ENCODE measurements around the gene HELZ.
"Not testable (repeated sequence)": the region's sequence is repeated elsewhere in the genome, so short reads cannot be mapped to it uniquely, and the experiment has no call there.

HELZ gene

DNA sequence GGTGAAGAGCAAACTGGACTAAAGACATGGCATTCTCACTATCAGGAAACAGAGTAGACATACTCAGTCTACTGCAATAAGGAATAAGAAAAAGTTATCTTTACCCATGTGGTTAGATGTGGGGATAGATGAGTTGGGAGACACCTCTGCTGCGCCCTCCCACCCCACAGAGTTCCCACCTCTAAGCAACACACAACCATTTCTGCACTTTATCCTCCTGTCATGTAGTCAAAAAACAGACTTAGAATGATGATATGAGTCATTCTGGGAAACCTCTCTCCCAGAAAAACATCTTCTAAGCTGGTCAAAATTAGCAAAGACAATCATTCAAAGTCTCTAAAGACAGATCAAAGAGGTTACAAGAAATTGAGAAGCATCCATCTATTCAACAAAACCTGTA is 105.7 kb downstream of the HELZ start:
- DNase-seq: no peak

DNA sequence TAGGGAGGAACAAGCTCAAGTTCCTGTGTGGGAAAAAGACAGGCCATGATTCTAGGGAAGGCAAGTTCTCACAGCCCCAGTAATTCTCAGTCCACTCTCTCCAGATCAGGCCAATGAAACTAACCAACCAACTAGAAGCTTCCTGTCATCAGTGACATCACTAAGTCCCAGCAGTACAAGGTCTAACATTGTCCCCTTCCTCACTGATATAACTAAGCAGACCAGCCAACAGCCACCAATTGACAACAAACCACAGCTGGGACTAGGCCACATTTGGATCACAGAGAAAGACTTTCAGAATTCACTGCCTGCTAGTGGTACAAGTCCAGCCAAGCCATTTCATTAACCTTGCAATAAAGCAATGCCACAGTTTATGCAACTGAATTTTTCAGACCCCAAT is 106.6 kb downstream of the HELZ start:
- no peak for DNase-seq

DNA sequence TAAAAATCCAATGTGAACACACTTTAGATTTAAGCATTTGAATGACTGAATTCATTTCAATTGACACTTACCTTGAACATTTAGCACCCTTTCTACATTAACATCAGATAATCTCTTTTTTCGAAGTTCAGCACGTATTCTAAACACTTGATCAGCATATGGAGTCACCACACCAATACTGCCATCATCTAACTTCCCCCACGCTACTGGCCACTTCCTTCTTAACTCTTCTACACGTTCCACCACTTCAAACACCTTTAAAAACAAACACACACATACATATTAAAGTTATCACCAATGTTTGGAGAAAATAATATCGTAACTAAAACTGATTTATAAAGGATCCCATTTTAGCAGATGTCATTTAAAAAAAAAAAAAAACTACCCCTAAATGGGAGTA is 107.1 kb downstream of the HELZ start:
- no peak for DNase-seq

DNA sequence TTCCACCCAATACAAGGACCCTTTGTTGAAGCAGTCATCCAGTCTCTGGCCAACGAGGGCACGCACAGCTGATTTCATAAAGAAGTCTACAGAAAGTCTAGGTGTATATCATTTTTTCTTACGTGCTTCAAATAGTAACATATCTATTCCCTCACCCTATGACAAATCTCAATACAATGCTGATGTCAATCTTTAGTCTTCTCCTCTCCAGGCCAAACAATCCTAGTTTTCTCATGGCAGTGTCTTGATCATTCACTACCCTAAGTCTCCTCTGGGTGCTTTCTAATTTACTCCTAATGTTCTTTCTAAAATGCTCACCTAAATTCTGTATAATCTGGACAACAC is 108.0 kb downstream of the HELZ start:
- no peak for DNase-seq

DNA sequence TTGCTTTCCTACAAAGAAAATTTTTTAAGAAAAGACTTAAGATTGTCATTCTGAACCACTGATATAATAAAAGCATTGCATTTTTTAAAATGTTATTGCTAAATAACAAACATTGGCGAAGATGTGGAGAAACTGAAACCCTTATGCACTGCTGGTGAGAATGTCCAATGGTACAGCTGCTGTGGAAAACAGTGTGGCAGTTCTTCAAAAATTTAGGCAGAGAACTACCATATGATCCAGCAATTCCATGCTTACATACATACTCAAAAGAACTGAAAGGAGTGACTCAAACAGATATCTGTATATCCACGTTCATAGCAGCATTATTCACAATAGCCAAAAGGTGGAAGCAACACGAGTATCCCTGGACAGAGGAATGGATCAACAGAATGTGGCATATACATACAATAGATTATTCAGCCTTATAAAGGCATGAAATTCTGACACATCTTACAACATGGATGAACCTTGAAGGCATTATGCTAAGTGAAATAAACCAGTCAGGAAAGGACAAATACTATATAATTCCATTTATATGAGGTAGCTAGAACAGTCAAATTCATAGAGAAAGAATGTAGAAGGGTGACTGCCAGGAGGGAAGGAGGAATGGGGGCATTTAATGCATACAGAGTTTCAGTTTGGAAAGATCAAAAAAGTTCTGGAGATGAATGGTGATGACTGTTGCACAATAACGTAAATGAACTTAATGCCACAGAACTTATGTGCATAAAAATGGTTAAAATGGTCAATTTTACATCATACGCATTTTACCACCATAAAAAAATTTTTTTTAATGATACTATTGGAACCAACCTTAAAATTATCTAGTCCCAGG is 108.6 kb downstream of the HELZ start:
- no peak for DNase-seq

DNA sequence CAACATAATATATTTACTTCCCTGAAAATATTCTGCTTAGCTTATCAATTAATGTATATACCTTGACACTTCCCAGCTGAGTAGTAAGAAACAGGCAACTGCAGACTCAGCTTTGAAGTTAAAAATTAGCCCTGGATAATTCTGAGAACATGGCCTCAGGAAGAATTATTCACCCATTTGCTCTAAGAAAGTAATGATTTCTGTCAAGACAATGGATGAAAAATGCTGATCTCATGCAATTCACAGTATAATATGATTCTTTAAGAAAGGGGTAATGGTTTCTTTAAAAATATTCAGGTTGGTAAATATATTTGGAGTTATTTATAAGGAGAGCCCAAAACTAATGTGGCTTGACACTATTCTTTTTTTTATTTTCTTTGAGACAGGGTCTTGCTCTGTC is 111.8 kb downstream of the HELZ start:
- no peak for DNase-seq

DNA sequence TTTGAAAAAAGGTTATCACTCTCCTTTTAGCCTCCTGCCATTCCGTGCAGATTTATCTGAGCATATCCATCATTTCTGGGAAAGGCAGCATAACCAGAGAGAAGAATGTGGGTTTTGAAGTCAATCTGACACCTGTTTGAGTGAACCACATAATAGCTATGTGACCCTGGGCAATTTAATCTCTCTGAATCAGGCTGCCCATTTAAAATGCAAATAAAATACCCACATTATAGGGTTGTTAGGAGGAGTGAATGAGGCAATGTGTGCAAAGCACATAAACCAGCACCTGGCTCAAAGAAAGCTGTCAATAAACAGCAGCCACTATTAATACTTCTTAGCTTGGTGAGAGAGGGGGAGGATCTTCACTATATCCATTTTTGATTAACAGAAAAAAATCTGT is 112.6 kb downstream of the HELZ start:
- DNase-seq: no peak

DNA sequence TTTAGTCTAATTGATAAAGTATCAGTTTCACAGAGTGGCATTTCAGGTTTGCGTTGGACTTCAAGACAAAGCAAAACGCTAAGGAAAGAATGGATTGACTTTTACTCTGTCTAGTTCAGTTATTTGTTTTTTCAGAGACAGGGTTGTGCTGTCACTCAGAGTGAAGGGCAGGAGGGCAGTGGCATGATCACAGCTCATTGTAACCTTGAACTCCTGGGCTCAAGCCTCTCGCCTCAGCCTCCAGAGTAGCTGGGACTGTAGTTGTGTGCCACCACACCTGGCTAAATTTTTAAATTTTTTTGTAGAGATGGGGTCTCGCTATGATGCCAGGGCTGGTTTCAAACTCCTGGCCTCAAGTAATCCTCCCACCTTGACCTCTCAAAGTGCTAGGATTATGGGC is 114.2 kb downstream of the HELZ start:
- no peak for DNase-seq

DNA sequence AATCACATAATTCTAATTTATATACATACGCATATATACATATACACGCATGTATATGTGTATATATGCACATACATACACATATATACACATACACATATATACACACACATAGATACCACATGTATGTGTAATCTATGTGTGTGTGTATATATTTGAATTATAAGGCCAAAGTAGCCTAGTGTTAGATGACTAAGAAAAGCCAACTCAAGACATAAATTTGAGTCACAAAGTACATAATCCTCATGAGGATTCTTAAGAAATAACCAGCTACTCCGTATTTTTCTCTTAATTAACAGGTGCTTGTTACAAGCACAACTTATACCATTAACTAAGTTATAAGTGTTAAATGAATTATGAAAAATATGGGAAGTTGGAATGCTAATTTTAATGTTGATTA is 115.7 kb downstream of the HELZ start:
- no peak for DNase-seq

DNA sequence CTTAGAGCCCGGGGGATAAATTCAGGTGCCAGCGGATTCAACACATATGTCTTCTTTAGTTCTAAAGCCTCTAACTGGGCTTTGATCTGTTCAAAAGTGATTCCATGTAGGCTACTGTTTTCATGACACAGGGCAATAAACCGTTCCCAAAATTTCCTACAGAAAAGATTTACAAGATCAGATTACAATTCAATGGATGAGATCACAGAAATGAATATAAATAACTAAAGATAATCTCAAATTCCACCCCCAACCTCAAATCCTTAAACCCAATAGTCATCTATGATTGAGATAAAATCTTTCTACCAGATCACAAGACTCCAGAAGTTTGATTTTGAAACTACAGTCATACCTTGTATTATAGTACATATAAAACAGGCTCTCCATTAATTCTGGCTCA is 116.3 kb downstream of the HELZ start:
- DNase-seq: no peak

DNA sequence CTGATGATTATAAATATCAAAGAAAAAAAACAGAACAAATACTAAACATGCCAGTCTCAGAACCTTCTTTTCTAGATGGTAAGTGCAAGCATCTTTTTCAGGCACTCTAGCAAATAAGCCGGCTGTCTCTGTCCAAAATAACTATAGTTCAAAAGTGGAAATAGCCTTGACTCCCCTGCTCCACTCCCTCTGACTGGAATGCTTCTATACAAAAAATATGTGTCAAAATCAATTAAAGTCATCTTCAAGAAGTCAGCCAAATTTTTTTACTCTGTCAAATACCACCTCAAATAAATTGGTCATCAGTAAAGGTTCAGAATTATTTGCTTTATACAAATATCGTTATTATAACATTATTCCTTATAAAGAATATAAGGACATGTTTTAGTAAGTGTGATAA is 117.1 kb downstream of the HELZ start:
- DNase-seq: no peak

DNA sequence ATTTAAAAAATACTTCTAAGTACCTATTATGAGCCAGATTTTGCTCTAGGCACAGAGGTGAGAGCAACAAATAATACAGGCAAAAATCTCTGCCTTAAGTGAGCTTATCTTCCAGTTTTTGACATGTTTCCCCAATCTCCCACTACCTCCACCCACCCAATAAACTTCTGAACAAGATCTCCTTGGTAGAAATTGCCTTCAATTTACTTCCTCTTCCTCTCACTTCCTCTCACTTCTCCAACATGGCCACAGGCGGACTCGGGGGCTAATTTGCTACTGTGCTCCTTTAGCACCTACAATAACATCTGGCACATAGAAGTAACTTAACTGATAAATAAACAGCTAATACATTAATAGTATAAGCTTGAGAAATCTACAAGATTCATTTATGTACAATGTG is 118.0 kb downstream of the HELZ start:
- no peak for DNase-seq

DNA sequence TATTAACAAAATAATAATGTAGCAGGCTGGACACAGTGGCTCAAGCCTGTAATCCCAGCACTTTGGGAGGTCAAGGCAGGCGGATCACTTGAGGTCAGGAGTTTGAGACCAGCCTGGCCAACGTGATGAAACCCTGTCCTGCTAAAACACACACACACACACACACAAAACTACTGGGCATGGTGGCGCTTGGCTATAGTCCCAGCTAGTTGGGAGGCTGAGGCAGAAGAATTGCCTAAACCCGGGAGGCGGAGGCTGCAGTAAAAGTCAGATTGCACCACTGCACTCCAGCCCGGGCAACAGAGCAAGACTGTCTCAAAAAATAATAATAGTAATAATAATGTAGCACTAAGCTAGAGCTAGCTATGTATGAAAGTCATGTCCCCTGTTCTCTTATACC is 118.5 kb downstream of the HELZ start:
- not testable (repeated sequence) for DNase-seq

DNA sequence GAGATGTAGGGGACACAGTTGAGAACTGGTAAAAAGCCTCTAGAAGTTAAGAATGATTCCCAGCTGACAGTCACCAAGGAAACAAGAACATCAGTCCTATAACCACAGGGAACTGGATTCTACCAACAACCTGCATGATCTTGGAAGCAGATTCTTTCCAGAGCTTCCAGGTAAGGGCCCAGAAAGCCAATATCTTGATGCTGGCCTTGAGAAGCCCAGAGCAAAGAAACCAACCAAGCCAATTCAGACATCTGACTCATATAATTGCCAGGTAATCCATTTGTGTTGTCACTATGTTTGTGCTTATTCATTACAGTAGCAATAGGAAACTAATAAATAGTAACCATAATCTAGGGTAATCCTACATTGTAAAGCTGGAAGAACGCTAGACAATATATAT is 119.1 kb downstream of the HELZ start:
- DNase-seq: no peak

DNA sequence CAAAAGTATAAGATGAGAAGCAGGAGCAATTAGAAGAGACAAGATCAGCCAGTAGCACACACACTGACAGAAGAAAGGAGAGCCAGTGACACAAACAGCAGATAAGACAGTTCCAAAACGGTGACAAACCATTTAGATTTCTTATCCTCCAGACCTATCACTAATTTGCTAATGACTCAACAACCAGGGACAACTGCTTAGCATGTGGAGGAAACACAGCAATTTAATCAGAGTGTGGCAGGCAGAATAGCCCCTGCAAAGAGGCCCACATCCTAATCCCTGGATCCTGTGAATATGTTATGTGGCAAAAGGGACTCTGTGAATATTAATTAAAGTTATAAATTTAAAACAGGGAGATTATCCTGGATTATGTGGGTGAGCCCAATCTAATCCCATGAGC is 119.6 kb downstream of the HELZ start:
- no peak for DNase-seq

DNA sequence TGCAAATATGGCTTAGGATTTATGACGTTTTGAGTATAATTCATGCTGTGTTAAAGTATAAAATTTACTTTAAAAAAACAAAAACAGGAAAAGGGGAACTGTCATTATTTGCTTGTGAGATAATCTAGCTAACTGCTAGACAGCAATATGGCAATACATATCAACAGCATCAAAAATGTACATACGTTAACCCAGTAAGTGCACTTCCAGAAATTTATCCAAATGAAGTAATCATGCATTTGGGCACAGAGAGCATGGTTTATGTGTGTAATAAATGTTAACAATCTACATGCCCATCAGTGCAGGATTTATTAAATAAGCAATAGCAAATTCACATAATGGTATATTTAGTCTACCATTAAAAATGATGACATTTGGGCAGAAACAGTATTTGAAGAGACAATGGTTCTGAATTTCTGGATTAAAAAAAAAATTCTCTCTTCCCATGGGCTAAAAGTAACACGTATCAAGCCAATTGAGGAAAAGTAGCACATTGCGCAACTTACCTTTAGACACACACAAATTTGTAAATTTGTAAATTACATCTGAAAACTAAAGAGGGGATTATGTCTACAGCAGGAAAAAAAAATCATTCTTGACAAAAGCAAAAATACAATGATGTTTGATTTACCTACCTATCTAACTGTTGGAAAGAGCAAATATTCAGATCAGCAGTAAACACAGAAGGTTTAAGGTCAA is 120.4 kb downstream of the HELZ start:
- no peak for DNase-seq

DNA sequence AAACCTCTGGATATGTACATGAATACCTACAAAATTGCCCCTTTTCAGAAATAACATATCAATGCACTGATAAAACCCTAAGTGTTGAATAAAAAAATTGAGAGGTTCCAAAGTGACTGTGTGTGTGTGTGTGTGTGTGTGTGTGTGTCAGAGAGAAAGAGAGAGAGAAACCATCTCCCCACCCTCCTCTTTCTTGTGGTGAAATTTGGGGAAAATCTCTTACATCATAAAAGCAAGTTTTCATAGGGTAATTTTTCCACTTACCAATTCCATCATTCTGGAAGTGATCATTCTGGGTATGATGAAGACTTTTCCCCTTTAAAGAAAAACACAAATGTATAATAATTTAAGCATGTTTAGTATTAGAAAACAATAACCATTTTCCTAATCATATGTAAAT is 121.3 kb downstream of the HELZ start:
- no peak for DNase-seq

DNA sequence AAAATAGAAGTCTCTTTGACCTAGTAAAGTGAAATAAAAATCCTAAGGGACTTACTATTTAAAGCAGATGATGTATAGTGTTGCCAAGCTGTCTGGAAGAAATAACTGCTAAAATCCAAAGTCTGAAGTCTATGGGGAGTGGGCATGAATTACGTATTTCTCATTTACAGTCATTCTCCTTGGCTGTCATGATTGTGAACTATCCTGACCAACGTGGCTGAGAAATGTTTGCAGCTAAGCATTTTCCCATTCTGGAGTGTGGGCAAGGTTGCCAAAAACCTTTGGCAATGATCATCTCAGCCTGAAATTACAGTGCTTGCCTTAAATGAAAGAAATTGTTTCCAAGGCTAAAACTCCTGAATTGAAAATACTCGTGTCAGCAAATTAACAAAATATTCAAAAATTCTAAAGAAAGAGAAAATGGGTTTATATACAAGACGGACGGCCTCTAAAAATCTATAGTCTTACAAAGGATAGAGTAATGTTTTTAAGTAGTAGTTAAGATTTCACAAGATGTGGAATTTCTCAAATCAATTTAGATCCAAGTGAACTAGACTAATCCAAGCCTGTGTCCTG is 123.6 kb downstream of the HELZ start:
- no peak for DNase-seq

DNA sequence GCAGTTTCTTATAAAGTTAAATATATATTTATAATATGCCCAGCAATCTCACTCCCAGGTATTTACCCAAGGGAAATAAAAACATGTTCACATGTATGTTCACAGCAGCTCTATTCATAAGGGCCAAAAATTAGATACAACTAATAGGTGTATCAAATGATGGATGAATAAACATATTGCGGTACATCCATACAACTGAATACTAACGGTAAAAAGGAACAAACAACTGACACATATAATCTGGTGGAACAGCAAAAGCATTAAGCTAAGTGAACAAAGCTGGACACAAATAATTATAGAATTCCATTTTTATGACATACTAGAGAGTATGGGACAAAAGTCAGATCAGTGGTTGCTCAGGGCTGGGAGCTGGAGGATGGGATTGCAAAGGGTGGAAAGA is 125.9 kb downstream of the HELZ start:
- no peak for DNase-seq

DNA sequence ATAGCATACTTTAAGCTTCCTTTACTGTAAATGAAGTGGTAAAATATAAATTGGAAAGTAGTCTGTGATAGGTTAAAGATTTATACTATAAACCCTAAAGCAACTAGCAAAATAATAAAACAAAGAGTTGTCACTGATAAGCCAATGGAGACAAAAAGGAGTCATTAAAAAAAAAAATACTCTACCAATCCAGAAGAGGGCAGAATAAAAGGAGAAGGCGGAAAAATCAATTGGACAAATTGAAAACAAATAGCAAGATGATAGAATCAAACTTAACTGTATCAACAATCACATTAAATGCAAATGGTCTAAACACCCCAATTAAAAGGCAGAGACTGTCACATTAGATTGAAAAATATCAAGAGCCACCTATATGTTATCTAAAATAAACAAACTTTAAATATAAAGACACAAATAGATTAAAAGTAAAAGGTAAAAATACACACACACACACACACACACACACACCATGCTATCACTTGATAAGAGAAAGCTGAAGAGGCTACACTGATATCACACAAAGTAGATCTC is 128.9 kb downstream of the HELZ start:
- DNase-seq: no peak

DNA sequence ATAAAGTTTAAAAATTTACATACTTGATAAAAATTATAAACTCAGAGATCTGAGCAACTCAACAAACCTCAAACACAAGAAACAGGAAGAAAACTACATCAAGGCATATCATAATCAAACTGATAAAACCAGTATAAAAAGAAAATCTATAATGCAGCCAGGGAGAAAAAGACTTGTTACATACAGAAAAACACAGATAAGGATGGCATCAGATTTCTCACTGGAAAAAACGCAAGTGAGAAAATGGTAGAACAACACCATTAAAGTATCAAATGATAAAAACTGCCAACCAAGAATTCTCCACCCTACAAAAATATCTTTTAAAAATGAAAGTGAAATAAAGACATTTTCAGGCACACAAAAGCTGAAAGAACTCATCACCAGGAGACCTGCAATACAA is 129.6 kb downstream of the HELZ start:
- no peak for DNase-seq

DNA sequence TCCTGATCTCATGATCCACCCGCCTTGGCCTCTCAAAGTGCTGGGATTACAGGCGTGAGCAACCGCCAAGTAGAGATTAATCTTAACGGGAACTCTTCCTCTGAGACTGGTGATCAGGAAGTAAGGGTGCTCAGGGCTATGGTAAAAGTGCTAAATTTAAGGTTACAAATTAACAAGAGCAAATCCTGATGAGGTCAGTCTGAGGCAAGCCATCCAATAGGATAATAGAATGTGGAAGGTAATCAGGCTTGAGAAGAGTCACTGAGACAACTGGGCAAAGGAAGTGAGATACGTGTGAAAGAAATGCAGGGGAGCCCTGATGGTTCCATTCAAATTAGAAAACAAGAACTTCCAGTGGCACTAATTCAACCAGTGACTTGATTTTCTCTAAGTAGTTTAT is 131.5 kb downstream of the HELZ start:
- no peak for DNase-seq

DNA sequence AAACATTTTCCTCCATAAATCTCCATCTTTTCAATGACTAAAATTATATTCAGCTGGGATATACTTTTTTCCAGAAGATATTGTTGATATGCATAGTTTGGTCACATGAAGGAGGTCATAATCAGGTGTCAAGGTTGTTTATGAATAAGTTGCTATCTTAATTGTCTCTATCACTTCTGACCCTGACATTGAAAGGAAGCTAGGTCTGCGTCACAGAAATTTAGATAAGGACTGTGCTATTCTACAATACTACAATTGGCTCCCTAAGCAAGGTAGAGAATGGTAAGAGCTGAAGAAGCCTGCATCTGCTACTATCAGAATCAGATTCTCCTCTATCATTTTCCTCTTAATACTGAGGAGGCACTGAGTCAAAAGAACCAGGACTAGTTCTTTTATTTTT is 133.2 kb downstream of the HELZ start:
- DNase-seq: no peak

DNA sequence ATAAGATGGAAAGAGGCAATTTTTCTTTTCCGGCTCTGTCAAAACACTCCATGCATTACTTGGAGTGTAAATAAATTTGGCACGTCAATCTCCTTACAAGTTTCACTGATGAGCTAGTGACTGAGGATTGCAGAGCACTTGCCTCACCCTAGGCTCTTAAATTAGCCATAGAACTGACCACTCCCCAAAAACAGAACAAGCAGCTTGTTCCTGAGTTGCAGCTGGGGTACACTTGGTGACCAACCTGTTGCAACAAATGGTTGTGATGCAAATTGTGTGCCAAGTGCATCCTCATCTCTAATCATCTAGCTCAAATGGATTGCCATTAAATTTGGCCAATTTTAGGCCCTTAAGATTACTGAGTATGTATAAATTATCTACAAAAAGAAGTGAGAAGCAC is 133.7 kb downstream of the HELZ start:
- DNase-seq: no peak

Data from NCI-H187 (cell line).